ENCODE results near the gene CHCHD3. TPM values are rescaled to one million over a fixed set of nuclear protein-coding genes. Genes with fewer than 3 reads are reported as not detected.

The CHCHD3 gene
- 10 to 100 TPM; 50.9 to 52.7 TPM for total RNA-seq
- long read RNA-seq, donor 1, transcript CHCHD3-201 (8 exons, 1,598 nt): major isoform, 44 of 51 reads
- long read RNA-seq, donor 1, partial matches to known transcripts: 0 of 51 reads
- long read RNA-seq, donor 1, other reads (novel, unspliced or antisense): 7 of 51 reads
- long read RNA-seq, donor 2, transcript CHCHD3-201 (8 exons, 1,598 nt): major isoform, 254 of 279 reads
- long read RNA-seq, donor 2, partial matches to known transcripts: 2 of 279 reads
- long read RNA-seq, donor 2, other reads (novel, unspliced or antisense): 22 of 279 reads

DNA sequence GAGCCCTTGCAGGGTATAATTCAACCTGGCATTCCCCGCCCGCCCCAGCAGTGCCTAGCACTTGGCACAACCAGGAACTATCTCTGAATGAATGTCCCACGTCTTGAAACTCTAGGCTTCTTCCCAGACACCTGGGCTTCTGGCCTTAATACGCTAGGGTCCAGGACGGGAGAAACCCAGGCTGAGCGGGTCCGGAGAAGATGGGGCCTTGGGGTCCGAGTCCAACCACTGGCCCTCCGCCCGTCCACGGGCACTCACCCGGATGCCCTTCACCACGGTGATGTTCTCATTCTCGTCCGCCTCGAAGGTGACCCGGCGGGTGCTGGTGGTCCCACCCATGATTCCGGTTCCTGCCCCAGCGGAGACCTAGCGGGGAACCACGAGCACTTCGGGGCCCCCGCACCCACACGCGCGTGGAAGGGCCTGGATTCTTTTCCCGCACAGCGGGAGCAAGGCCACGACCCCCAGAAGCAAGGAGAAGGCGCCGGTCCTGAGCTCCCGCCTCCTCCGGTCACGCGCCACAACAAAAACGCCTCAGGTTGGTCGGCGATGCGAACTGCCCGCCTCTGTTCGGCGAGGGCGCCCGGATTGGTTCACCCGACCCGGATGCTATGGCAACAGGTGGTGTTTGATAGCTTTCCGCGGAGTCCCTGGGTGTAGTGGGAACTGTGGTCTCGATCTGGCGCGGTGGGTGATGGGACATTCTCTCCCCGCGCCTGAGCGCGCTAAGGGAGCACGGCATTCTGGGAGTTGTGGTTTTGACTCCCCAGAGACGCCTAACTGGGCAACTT is at the start of gene CHCHD3:
Gene CHCHD3 (minus strand): TSS at position 492 of the 791 bp plus-strand sequence. CDS start 153 bp downstream, at position 339.
- intact Hi-C loops (cut with DNase I): no loop called here
- peak; percentile 99 for DNase-seq (ENCODE audit: low spot score)

DNA sequence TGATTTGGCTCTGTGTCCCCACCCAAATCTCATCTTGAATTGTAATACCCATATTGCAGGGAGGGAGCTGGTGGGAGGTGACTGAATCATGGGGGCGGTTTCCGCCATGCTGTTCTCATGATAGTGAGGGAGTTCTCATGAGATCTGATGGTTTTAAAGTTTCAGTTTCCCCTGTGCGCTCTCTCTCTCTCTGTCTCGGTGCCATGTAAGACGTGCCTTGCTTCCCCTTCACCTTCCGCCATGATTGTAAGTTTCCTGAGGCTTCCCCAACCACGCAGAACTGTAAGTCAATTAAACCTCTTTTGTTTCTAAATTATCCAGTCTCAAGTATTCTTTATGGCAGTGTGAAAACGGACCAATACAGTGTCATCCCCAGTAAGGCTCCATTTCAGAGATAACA is 48.3 kb upstream of the CHCHD3 start:
- no peak for DNase-seq (ENCODE audit: low spot score)

DNA sequence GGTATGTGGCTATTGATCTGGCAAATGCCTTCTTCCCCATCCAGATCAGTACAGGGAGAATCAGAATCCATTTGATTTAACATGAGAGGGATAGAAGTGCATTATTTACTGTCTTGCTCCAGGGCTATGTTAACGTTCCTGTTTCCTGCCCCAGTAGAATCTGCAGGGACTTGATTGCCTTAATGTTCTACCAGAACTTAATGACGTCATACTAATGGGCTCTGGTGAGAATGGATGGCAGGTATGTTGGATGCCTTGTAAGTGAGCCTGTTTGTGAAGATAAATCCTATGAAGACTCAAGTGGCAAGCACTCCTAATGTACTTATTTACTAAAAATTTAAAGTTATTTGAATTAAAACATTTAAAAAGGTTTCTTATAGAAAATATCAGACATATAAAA is 44.5 kb upstream of the CHCHD3 start:
- intact Hi-C loops (cut with DNase I): no loop called here
- DNase-seq (ENCODE audit: low spot score): no peak

More for the DNA sequence above, 48.3 kb upstream of the CHCHD3 start:
- intact Hi-C loops (cut with DNase I): no loop called here

DNA sequence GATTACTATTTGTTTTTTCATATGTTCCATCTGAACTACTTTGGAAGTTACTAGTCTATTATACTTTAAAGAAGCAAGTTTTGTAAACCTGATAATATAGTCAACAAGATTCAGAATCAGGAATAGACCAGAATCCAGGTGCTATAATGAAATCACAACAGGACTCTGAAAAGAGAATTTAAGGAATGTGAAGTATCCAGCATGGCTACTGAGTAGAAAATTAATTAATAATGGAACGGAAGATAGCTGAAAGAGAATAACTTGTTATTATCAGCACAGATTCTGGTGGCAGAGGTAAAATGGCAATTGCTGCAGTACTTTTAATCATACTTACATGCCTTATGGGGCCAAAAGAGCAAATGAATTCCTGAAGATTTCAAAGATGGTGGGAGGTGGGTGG is 43.1 kb upstream of the CHCHD3 start:
- intact Hi-C loops (cut with DNase I): no loop called here
- DNase-seq (ENCODE audit: low spot score): no peak

DNA sequence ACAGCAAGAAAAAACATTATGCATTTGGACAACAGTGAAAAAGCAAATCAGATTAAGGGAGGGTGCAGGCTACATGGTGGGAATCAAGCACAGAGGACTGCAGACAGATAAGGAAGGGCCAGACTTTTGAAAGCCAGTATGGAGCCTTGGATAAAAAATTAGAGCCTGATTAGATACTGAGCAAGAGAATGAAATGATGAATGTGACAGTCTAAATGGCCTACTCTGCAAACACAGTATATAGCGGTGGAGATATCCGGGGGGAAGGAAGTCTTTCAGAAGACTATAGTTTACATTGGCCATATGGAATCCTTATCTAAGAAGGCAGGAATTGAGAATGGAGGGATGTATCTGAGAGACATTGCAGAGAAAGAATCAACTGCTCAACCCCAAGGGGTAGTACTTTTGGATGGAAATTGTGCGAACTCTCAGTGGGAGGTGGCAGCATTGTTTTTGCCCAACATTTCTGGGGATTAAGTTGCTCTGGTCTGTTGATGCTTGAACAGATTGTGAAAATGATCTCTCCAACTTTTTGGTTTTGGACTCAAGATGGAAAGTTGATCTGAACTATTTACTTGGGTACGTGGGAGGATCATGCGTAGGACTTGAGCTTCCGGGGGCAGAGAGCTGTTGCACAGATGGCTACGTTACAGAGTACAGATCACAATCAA is 39.4 kb upstream of the CHCHD3 start:
- DNase-seq (ENCODE audit: low spot score): no peak
- intact Hi-C loops (cut with DNase I): no loop called here

DNA sequence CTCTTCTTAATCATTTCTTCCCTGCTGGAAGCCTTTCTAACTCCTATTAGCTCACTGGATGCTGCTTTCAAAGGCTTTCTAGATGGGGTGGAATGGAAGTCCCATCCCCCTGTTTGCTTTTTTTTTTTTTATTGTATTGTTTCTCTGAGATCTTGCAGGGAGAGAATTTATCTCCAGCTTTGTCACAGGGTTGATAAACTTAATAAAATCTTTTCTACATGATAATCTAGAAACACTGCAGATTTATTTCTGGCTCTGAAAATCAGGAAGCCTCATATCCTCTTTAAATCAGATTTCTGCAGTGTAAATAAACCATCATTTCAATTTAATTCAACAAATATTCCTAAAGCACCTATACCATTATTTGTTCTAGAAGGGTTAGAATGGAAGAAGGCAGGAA is 37.2 kb upstream of the CHCHD3 start:
- intact Hi-C loops (cut with DNase I): no loop called here
- no peak for DNase-seq (ENCODE audit: low spot score)

DNA sequence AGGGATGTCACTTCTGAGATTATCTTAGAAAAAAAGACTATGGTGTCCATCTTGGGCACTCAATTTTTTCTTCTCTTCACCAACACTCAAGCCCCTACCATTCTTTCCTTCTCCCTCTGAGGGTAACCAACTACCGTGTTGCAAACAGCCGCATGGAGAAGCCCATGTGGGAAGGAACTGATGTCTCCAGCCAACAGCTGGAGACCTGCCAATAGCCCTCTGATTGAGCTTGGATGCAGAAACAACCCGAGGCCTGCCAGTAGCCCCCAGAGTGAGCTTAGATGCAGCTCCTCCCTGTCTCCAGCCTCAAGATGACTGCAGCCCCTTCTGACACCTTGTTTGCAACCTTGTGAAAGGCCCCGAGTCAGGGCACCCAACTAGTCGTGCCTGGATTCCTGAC is 36.4 kb upstream of the CHCHD3 start:
- DNase-seq (ENCODE audit: low spot score): no peak
- intact Hi-C loops (cut with DNase I): no loop called here

DNA sequence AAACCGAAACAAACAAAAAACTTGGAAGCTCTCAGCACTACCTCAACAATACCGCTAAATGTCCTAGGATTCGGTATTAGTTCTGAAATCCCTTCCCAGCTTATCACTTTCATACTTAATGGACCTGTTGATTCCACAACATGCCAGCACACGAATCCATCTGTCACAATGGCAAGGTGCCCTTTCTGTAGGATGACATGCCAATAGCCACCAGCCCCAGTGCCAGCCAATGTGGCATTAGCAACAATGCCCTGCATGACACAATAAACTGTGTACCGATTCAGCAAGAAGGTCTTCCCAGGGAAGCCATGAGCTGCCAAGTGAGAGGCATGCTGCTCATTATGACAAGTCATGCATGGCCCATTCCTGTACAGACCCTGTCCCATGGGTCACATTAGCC is 35.6 kb upstream of the CHCHD3 start:
- intact Hi-C loops (cut with DNase I): no loop called here
- DNase-seq (ENCODE audit: low spot score): no peak

DNA sequence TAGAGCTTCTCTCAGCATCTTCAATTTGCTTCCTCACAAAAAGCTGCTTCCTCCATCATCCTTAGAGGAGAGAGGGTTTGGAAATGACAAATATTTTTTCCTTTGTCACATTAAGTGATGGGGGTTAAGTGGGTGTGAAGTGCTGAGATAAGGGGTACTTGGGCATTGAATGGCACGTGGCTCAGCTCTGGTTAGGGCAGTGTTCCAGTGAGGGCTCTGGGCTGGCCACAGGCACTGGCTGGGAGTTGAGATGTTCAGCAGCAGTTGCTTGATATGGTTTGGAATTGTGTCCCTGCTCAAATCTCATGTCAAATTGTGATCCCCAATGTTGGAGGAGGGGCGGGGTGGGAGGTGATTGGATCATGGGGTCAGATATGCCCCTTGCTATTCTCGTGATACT is 33.7 kb upstream of the CHCHD3 start:
- no peak for DNase-seq (ENCODE audit: low spot score)
- intact Hi-C loops (cut with DNase I): no loop called here

DNA sequence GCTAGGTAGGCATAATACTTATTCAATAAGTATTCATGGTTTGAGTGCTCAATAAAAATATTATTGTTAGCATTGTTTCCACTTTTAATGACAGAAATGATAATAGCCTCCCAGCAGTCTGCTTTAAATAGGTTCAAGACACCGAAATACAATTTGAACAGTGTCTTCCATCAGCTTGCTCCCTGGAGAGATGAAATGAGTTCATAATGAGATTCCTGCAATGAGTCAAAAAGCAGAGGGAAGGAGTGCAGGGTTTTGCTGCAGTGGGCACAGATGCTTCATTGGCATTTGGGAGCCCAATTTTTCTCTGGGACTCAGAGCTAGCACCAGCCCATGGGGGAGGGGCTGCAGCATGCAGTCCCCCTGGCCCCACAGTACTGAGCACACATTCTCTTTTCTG is 32.6 kb upstream of the CHCHD3 start:
- intact Hi-C loops (cut with DNase I): no loop called here
- DNase-seq (ENCODE audit: low spot score): no peak

DNA sequence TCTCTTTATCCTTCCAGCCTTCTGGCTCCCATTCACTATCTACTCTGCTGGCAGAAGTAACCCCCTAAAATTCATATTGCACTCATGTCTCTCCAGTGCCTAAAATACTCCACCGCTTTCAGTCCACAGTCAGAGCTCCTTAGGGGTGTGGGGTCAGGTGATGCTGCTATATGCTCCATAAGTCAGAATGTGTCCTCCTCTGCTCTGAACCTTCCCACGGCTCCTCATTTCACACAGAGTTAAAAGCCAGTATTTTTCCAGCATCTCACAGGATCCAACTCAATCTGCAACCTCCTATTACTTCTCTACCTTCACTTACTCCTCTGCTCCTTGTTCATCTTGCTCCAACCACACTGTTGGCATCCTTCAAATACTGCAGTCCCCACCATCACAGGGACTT is 31.1 kb upstream of the CHCHD3 start:
- no peak for DNase-seq (ENCODE audit: low spot score)
- intact Hi-C loops (cut with DNase I): no loop called here

DNA sequence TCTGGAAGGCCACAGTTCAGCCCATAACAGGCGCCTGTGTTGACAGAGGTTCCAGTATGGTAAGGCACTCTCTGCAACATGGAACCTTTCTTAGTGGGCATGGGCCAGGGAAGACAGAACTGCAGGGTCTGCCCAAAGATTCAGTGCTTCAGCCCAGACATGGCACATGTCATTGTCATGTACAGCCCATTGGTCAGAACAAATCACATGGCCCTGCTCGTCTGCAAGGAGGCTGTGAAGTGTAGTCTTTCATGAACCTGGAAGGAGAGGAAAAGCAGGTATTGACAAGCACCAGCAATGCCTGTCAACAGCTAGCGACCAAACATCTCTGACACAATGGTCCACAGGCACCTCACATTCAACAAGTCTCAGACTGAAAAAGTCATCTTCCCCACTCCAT is 30.4 kb upstream of the CHCHD3 start:
- intact Hi-C loops (cut with DNase I): no loop called here
- DNase-seq (ENCODE audit: low spot score): no peak

DNA sequence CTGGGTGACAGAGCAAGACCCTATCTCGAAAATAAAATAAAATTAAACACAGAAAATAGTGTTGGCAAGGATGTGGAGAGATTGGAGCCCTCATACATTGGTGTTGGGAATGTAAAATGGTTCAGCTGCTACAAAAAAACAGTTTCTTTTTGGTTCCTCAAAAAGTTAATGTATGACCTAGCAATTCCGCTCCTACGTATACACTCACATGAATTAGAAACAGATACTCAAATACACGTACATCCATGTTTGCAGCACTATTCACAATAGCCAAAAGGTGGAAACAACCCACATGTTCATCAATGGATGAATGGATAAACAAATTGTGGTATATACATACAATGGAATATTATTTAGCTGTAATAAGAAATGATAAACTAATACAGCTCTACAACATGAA is 28.4 kb upstream of the CHCHD3 start:
- DNase-seq (ENCODE audit: low spot score): no peak
- intact Hi-C loops (cut with DNase I): no loop called here

DNA sequence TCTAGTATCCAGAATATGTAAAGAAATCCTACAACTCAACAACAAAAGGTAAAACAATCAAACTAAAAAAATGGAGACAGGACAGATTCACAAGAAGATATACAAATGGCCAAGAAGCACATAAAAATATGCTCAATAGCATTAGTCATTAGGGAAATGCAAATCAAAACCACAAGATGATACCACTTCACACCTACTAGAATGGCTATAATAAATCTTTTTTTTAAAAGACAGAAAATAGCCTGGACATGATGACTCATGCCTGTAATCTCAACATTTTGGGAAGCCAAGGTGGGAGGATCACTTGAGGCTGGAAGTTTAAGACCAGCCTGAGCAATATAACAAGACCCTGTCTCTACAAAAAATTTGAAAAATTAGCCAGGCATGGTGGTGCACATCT is 27.9 kb upstream of the CHCHD3 start:
- no peak for DNase-seq (ENCODE audit: low spot score)
- intact Hi-C loops (cut with DNase I): loop anchor here in 1 of 2 donors (10.0 kb wide), 1 partner anchor 795 kb away; no protein-coding TSS in a partner anchor

DNA sequence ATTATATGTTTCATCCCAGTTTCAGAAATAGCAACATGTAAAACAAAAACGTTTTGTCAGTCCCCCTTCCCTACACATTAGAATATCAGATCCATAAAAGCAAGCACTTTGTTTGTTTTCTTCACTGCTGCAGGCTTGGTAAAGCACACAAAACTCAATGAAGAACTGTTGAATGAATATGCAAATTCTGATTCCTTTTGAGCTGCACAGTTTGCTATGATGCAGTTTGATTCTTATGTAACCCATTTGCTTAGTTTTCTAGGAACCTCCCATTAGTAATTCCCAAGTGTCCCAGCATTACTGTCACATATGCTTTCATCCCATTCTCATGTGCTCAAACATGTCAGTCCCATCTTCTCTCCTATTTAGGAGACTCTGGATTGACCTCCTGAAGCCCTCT is 26.1 kb upstream of the CHCHD3 start:
- DNase-seq (ENCODE audit: low spot score): no peak
- intact Hi-C loops (cut with DNase I): loop anchor here in 1 of 2 donors (10.0 kb wide), 1 partner anchor 797 kb away; no protein-coding TSS in a partner anchor

DNA sequence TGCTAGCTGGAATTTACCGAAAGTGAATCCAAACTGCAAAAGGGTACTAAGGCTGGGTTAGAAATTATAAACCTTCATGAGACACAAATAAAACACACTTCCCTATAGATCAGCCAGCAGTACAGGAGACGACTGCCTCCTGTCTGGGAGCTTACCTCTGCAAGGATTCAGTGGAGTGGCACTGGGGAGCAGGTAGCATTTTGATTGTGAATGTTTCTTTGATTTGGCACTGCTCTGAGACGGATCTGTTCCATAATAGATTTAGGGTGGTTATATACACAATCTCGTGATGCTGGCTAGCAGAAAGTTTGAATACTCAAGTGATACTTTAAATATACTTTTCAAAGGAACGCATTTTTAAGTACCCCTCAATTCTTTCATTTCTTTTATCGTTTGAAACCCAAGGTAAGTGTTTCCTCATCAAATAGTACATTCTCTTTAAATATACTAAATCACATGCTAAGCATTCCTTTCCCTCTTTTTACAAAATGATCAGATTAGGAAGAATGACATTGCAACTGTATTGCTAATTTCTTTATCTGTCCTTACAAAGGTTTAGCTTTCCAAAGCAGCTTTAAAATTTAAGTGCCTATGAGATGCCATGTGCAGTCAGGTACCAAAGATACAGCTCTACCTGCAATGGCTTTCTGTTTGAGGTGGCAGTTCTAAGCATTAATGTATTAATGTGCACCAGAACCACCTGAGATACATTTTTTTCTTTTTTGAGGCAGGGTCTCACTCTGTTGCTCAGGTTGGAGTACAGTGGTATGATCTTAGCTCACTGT is 20.6 kb upstream of the CHCHD3 start:
- DNase-seq (ENCODE audit: low spot score): no peak
- intact Hi-C loops (cut with DNase I): loop anchor here in 1 of 2 donors (10.0 kb wide), 1 partner anchor 802 kb away; no protein-coding TSS in a partner anchor

DNA sequence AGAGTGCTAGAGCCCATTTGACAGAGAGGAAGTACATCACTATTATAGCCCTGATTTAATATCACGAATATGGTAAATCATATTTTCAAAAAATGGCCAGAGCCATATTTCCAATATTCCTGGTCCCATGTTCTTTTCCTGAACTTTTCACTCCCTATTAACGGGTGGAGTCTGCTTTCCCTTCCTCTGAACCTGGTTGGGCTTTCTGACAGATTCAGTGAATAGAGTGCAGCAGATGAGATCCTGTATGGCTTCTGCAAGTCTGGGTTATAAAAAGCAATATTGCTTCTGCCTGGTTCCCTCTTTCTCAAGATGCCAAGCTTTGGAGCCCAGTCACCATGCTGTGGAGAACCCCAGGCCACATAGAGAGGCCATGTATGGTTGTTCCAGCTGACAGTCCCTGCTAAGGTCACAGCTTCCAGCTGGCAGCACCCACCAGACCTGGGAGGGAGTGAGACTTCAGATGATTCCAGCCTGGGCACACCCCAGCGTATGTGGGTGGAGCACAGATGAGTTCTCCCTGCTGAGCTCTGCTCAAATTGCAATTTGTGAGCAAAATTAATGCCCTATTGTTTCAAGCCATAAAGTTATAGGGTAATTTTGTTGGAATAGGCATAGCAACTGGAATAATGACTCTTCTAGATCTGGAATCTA is 17.9 kb upstream of the CHCHD3 start:
- no peak for DNase-seq (ENCODE audit: low spot score)
- intact Hi-C loops (cut with DNase I): loop anchor here (2.0 to 10.0 kb wide), 2 partner anchors 37 to 805 kb away; no protein-coding TSS in a partner anchor

DNA sequence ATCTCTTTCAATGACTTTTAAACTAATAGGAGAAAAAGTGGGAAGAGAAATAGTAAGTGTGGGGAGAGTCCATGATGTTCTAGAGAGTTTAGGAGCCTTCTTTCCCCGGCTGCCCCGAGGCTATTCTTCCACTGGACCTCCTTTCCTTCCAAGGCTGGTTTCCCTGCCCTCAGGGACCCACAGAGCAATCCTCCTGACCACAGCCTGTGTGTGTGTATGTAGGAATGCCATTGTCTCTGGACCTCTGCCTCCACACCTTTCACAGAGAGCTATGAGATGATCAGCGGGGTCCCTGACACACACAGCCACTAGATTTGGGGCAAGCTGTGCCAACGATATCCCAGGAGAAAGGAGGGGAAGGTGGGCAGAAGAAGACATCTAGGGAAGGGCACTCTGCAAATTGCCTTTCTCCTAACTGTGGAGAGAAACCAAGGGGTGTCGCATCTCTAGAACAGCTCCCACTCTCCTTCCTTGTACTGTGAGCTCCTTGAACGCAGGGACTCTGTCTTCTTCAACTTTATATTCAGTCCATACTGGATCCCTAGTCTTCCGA is 13.3 kb upstream of the CHCHD3 start:
- intact Hi-C loops (cut with DNase I): no loop called here
- no peak for DNase-seq (ENCODE audit: low spot score)

All from posterior vena cava (tissue), 2 donors.